ENCODE results near the gene RASSF5. TPM values are rescaled to one million over a fixed set of nuclear protein-coding genes. Genes with fewer than 3 reads are reported as not detected.

Gene RASSF5
- total and polyA plus RNA-seq, 9 of the 15 experiments (the other 6 are each of a cell fraction or from before 2014, with no cell fraction given), result 6.1 to 41.0 (median 25.2) TPM

- no peak for TF ChIP-seq MAFG (tag; conservative IDR thresholded peaks at IDR 0.05)
- peak; percentile 57 for TF ChIP-seq DACH1 (IDR thresholded peaks at IDR 0.05; ENCODE audit: partially characterized antibody)
- no peak for TF ChIP-seq TAL1 (IDR thresholded peaks at IDR 0.05)
- peak; percentile 94 for TF ChIP-seq SAP30 (IDR thresholded peaks at IDR 0.05; ENCODE audit: borderline replicate concordance, insufficient read depth, low read depth, low read length, poor library complexity, severe bottlenecking)
- TF ChIP-seq GABPB2 (CRISPR knock-in tag; conservative IDR thresholded peaks at IDR 0.05), result no peak
- TF ChIP-seq HDAC2 (IDR thresholded peaks at IDR 0.05), result peak; percentile 97
- TF ChIP-seq ZHX1 (conservative IDR thresholded peaks at IDR 0.05; ENCODE audit: low read length), result no peak
- TF ChIP-seq XRCC3 (IDR thresholded peaks at IDR 0.05), result no peak
- peak; percentile 89 to 97; a peak in 3 of 4 replicates for TF ChIP-seq SIN3A (IDR thresholded peaks at IDR 0.05; ENCODE audit: borderline replicate concordance in 2 of 2, control insufficient read depth in 1 of 2, low read depth in 2 of 2, low read length in 2 of 2)
- TF ChIP-seq THRA (IDR thresholded peaks at IDR 0.05), result no peak
- no peak for TF ChIP-seq IRF9 (tag; IDR thresholded peaks at IDR 0.05)
- TF ChIP-seq ZNF431 (CRISPR knock-in tag; IDR thresholded peaks at IDR 0.05), result peak; percentile 85; the same call in 1 of the 2 replicates
- peak; percentile 38 to 83; a peak in 3 of 4 replicates for TF ChIP-seq MLLT1 (IDR thresholded peaks at IDR 0.05)
- peak; percentile 71; the same call in 1 of the 2 replicates for TF ChIP-seq EHMT2 (IDR thresholded peaks at IDR 0.05)
- peak; percentile 92 for TF ChIP-seq POLR2H (tag; IDR thresholded peaks at IDR 0.05; ENCODE audit: low read depth)
- TF ChIP-seq SUPT5H (IDR thresholded peaks at IDR 0.05), result peak; percentile 98
- TF ChIP-seq ZNF75A (CRISPR knock-in tag; IDR thresholded peaks at IDR 0.05), result no peak
- peak; percentile 98 for TF ChIP-seq PCBP1 (IDR thresholded peaks at IDR 0.05; ENCODE audit: low read depth, low read length, poor library complexity, severe bottlenecking)
- peak; percentile 99 for TF ChIP-seq HMGXB4 (CRISPR knock-in tag; IDR thresholded peaks at IDR 0.05)
- TF ChIP-seq CAMTA2 (CRISPR knock-in tag; conservative IDR thresholded peaks at IDR 0.05), result 0 out of 2 replicates have a peak, but pooled peaks have one; percentile 30
Observed at GRCh38 chr1:206612129-206612876, 105.0 kb downstream of the RASSF5 start, which contains the start of gene EIF2D (continued).

All from K562 (cell line).